ENCODE results near the gene RPS3A. TPM values are rescaled to one million over a fixed set of nuclear protein-coding genes. Genes with fewer than 3 reads are reported as not detected.
A peak's percentile ranks its signal among the peaks of the same experiment; 100 is the strongest.

RPS3A gene
- total RNA-seq, 2 donors from 2014 or later: 2,606 to 2,707 TPM

DNA sequence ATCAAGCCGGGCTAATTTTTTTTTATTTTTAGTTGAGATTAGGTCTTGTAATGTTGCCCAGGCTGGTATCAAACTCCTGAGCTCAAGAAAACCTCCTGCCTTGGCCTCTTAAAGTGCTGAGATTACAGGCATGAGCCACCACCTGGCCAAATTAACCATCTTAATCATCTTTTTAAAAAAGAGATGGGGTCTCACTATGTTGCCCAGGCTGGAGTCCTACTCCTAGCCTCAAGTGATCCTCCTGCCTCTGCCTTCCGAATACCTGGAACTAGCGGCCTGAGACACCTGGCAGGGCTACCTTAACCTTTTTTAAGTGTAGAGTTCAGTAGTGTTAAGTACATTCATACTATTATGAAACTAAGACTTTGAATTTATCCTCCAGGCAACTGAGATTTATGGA, 1.7 kb upstream of the RPS3A start:
- H3K9me3 Mint-ChIP-seq: peaks cover 0 to 3% of the 10 kb centered on the region in 2 donors
- H3K36me3 Mint-ChIP-seq (ENCODE audit: insufficient read depth in 2 of 2): peaks cover 20 to 30% of the 10 kb centered on the region in 2 donors
- H3K27me3 Mint-ChIP-seq (ENCODE audit: low read depth): no peaks in the 10 kb centered on the region
- H3K4me3 Mint-ChIP-seq: peak overlapping the region; percentile 96 to 97
- peaks cover 64% of the 10 kb centered on the region for H3K4me1 Mint-ChIP-seq (ENCODE audit: low read depth)
- H3K27ac Mint-ChIP-seq: peak overlapping the region; percentile 99
- ATAC-seq (replicated peaks in 1 of 2) (no peak), DNase-seq (no peak)

- H3K27me3 Mint-ChIP-seq (ENCODE audit: low read depth): no peaks in the 10 kb centered on the region
- peaks cover 0 to 3% of the 10 kb centered on the region in 2 donors for H3K9me3 Mint-ChIP-seq
- peak overlapping the region; percentile 96 to 97 for H3K4me3 Mint-ChIP-seq
- H3K27ac Mint-ChIP-seq: peak overlapping the region; percentile 99
- peak in 1 of 2 donors; percentile 85 for ATAC-seq (replicated peaks in 1 of 2)
- peaks cover 22 to 33% of the 10 kb centered on the region in 2 donors for H3K36me3 Mint-ChIP-seq (ENCODE audit: insufficient read depth in 2 of 2)
- DNase-seq: no peak
- peaks cover 71% of the 10 kb centered on the region for H3K4me1 Mint-ChIP-seq (ENCODE audit: low read depth)
These were observed 524 bp upstream of the RPS3A start for GRCh38 chr4:151098979-151099228.

GRCh38 chr4:151099976-151100417, 569 bp downstream of the RPS3A start:
- H3K4me3 Mint-ChIP-seq: peak overlapping the region; percentile 96 to 97
- peak overlapping the region; percentile 99 for H3K27ac Mint-ChIP-seq
- H3K4me1 Mint-ChIP-seq (ENCODE audit: low read depth): peaks cover 66% of the 10 kb centered on the region
- peaks cover 0 to 3% of the 10 kb centered on the region in 2 donors for H3K9me3 Mint-ChIP-seq
- ATAC-seq (replicated peaks in 1 of 2): no peak
- H3K27me3 Mint-ChIP-seq (ENCODE audit: low read depth): no peaks in the 10 kb centered on the region
- H3K36me3 Mint-ChIP-seq (ENCODE audit: insufficient read depth in 2 of 2): peaks cover 24 to 38% of the 10 kb centered on the region in 2 donors
- no peak for DNase-seq

DNA sequence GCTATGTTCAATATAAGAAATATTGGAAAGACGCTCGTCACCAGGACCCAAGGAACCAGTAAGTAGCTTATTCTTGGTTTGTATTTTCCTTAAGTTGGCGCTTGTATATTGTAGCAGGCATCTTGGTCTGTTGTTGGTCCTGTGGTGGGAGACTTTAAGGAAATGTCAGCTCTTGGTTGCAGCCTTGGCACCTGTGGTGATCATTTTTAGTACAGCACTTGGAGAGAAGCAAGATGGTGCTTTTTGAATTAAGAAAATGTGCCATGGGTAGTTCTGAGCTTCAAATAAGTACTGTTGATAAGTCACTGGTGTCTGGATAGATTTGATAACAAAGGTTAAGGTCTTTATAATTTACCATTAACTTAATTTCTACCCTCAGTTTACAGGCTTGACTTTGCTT, 1.1 kb downstream of the RPS3A start:
- DNase-seq (no peak), ATAC-seq (replicated peaks in 1 of 2) (no peak)
- H3K4me1 Mint-ChIP-seq (ENCODE audit: low read depth): peaks cover 61% of the 10 kb centered on the region
- H3K27ac Mint-ChIP-seq: peak overlapping the region; percentile 99
- no peaks in the 10 kb centered on the region for H3K27me3 Mint-ChIP-seq (ENCODE audit: low read depth)
- peaks cover 21 to 38% of the 10 kb centered on the region in 2 donors for H3K36me3 Mint-ChIP-seq (ENCODE audit: insufficient read depth in 2 of 2)
- peak overlapping the region; percentile 96 to 97 for H3K4me3 Mint-ChIP-seq
- no peaks in the 10 kb centered on the region for H3K9me3 Mint-ChIP-seq

GRCh38 chr4:151103758-151104157, 4.3 kb downstream of the RPS3A start:
- Mint-ChIP-seq H3K27me3 (ENCODE audit: low read depth) (no peaks in the 10 kb centered on the region), H3K27ac (peak overlapping the region; percentile 73), H3K9me3 (no peaks in the 10 kb centered on the region), H3K36me3 (ENCODE audit: insufficient read depth in 2 of 2) (peaks cover 25 to 51% of the 10 kb centered on the region in 2 donors), H3K4me1 (ENCODE audit: low read depth) (peaks cover 34% of the 10 kb centered on the region), H3K4me3 (peak overlapping the region; percentile 27 to 62)
- DNase-seq (no peak), ATAC-seq (replicated peaks in 1 of 2) (no peak)

DNA sequence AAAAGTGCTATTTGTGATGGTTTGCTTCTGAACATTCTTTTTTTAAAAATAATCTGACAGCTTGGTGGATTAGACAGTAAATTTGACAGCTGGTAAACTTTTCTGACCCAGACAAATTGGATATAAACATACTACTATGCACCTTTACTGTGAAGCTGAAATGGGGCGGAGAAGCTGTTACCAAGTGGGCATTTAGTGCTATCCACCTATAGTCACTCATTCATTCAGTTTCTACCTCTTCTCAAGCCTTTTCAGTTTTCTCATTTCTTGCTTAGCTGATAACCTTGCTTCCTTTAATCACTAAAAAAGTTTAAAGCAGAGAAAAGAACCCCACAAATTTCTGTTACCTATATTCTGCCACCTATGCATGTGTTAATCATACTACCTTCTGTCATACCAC, 5.2 kb downstream of the RPS3A start:
- peaks cover 23 to 49% of the 10 kb centered on the region in 2 donors for H3K36me3 Mint-ChIP-seq (ENCODE audit: insufficient read depth in 2 of 2)
- no peaks in the 10 kb centered on the region for H3K9me3 Mint-ChIP-seq
- H3K4me1 Mint-ChIP-seq (ENCODE audit: low read depth): peaks cover 27% of the 10 kb centered on the region
- H3K27ac Mint-ChIP-seq: peak overlapping the region; percentile 47
- DNase-seq (no peak), ATAC-seq (replicated peaks in 1 of 2) (no peak)
- no peak overlapping the region for H3K4me3 Mint-ChIP-seq
- H3K27me3 Mint-ChIP-seq (ENCODE audit: low read depth): no peaks in the 10 kb centered on the region

- H3K9me3 Mint-ChIP-seq: no peaks in the 10 kb centered on the region
- H3K27ac Mint-ChIP-seq: peak overlapping the region; percentile 81
- no peak overlapping the region for H3K4me3 Mint-ChIP-seq
- ATAC-seq (replicated peaks in 1 of 2): peak; percentile 30 to 34
- no peaks in the 10 kb centered on the region for H3K27me3 Mint-ChIP-seq (ENCODE audit: low read depth)
- H3K4me1 Mint-ChIP-seq (ENCODE audit: low read depth): peaks cover 26% of the 10 kb centered on the region
- peaks cover 18 to 41% of the 10 kb centered on the region in 2 donors for H3K36me3 Mint-ChIP-seq (ENCODE audit: insufficient read depth in 2 of 2)
- no peak for DNase-seq
These were observed 6.1 kb downstream of the RPS3A start for GRCh38 chr4:151105454-151106032.

DNA sequence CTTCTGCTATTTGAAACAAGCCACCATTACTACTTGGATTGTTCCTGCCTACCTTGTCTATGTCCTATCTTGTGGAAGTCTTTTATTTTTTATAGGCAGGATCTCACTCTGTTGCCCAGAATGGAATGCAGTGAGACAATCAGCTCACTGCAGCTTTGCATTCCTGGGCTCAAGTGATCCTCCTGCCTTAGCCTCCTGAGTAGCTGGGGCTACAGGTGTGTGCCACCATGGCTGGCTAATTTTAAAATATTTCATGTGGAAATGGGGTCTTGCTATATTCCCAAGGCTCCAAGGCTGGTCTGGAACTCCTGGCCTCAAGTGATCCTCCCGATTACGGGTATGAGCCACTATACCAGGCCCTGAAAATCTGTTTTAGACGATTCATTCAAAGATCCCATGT, 7.6 kb downstream of the RPS3A start:
- H3K27me3 Mint-ChIP-seq (ENCODE audit: low read depth): no peaks in the 10 kb centered on the region
- no peak for DNase-seq
- H3K9me3 Mint-ChIP-seq: no peaks in the 10 kb centered on the region
- peaks cover 13 to 28% of the 10 kb centered on the region in 2 donors for H3K36me3 Mint-ChIP-seq (ENCODE audit: insufficient read depth in 2 of 2)
- no peak overlapping the region for H3K4me3 Mint-ChIP-seq
- ATAC-seq (replicated peaks in 1 of 2): peak in 1 of 2 donors; percentile 4
- H3K4me1 Mint-ChIP-seq (ENCODE audit: low read depth): peaks cover 14% of the 10 kb centered on the region
- no peak overlapping the region for H3K27ac Mint-ChIP-seq

DNA sequence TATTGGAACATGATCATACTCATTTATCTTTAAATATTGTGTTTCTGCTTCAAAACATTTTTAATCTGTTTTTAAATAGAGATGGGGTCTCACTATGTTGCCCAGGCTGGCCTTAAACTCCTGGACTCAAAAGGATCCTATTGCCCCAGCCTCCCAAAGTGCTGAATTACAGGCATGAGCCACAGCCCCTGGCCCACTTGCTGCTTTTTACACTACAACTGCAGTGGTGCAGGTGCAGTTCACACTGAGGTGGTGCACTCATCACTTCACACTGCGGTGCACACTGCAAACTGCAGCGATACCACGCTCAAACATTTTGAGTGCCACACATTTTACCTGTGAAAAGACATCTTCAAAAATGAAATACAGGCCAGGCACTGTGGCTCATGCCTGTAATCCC, 10.8 kb downstream of the RPS3A start:
- no peaks in the 10 kb centered on the region for H3K4me1 Mint-ChIP-seq (ENCODE audit: low read depth)
- no peaks in the 10 kb centered on the region for H3K27me3 Mint-ChIP-seq (ENCODE audit: low read depth)
- no peak overlapping the region for H3K4me3 Mint-ChIP-seq
- no peaks in the 10 kb centered on the region for H3K9me3 Mint-ChIP-seq
- no peak for DNase-seq
- ATAC-seq (replicated peaks in 1 of 2): no peak
- peaks cover 4 to 13% of the 10 kb centered on the region in 2 donors for H3K36me3 Mint-ChIP-seq (ENCODE audit: insufficient read depth in 2 of 2)
- no peak overlapping the region for H3K27ac Mint-ChIP-seq

DNA sequence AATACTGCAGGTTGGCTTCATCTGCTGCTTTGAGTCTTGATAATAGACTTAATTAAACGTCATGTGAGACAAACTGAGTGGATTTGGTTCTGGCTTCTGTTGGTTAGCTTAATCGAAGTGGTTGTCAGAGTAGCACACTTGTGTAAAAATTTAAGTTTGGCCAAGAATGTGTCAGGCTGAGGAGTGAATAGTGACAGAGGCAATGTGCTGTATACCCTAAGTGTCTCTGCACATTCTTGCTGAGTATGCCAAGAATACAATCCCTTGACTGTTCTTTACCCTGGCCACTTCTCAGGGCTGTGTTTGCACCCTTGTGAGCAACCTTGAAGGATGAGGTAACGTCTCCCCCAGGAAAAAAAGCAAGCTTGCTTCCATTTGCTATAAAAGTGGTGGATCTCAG, 14.9 kb downstream of the RPS3A start:
- H3K27me3 Mint-ChIP-seq (ENCODE audit: low read depth): no peaks in the 10 kb centered on the region
- H3K4me1 Mint-ChIP-seq (ENCODE audit: low read depth): no peaks in the 10 kb centered on the region
- no peak for DNase-seq
- H3K9me3 Mint-ChIP-seq: no peaks in the 10 kb centered on the region
- no peak overlapping the region for H3K4me3 Mint-ChIP-seq
- H3K27ac Mint-ChIP-seq: peak overlapping the region; percentile 54
- no peaks in the 10 kb centered on the region for H3K36me3 Mint-ChIP-seq (ENCODE audit: insufficient read depth in 2 of 2)
- ATAC-seq (replicated peaks in 1 of 2): no peak

DNA sequence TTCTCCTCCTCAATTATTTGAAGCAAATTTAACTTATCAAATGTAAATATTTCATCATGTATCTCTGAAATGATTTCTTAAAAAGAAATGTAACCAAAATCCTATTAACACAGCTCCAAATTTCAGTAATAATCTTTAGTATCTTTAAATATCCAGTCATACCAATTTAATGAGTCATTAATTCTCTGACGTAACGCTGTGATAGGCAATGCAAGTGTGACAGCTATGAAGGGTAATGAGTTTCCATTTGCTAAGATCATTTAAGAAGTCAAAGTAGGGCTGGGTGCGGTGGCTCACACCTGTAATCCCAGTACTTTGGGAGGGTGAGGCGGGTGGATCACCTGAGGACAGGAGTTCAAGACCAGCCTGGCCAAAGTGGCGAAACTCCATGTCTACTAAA, 15.6 kb downstream of the RPS3A start:
- Mint-ChIP-seq H3K27me3 (ENCODE audit: low read depth) (no peaks in the 10 kb centered on the region), H3K27ac (no peak overlapping the region), H3K4me1 (ENCODE audit: low read depth) (no peaks in the 10 kb centered on the region), H3K36me3 (ENCODE audit: insufficient read depth in 2 of 2) (no peaks in the 10 kb centered on the region), H3K4me3 (no peak overlapping the region), H3K9me3 (no peaks in the 10 kb centered on the region)
- DNase-seq (no peak), ATAC-seq (replicated peaks in 1 of 2) (no peak)

DNA sequence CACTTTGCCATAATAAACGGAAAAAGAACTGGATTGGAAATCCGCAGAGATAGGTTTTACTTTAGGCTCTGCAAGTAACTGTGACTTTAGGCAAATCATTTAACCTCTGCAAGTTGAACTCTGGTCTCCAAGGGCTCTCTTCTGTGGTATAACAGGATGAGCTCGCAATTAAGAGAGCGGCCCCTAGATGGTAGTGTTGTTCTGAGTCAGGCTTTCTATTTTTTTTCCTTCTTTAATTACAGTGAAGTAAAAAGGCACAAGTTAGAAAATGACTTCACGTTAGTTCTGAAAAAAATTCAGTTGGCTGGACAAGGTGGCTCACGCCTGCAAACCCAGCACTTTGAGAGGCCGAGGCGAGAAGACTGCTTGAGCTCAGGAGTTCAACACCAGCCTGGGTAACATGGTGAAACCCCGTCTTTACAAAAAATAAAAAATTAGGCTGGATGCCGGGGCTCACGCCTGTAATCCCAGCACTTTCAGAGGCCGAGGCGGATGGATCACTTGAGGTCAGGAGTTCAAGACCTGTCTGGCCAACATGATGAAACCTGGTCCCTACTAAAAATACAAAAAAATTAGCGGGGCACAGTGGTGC, 18.0 kb downstream of the RPS3A start:
- Mint-ChIP-seq H3K4me1 (ENCODE audit: low read depth) (peaks cover 5% of the 10 kb centered on the region), H3K27ac (no peak overlapping the region), H3K27me3 (ENCODE audit: low read depth) (no peaks in the 10 kb centered on the region), H3K36me3 (ENCODE audit: insufficient read depth in 2 of 2) (no peaks in the 10 kb centered on the region), H3K4me3 (no peak overlapping the region), H3K9me3 (no peaks in the 10 kb centered on the region)
- DNase-seq (peak; percentile 48 to 49), ATAC-seq (replicated peaks in 1 of 2) (peak; percentile 66 to 68)

DNA sequence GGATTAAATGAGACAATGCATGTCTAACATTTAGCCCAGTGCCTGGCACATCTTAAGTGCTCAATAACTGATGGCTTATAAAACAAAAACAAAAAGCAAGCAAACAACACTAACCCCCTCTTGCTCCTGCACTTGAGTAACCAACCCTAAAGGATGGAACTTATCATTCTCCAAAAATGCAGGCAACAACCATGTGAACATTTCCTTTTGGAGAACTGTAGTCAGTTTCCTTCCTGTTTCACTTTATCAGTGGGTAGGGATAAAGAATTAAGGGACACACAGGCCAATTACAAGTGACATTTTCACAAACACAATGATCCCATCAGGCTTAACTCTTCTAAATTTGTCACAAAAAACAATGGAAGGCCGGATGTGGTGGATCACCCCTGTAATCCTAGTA, 30.4 kb downstream of the RPS3A start:
- Mint-ChIP-seq H3K27ac (no peak overlapping the region), H3K36me3 (ENCODE audit: insufficient read depth in 2 of 2) (peaks cover 0 to 2% of the 10 kb centered on the region in 2 donors), H3K9me3 (no peaks in the 10 kb centered on the region), H3K27me3 (ENCODE audit: low read depth) (no peaks in the 10 kb centered on the region), H3K4me3 (no peak overlapping the region), H3K4me1 (ENCODE audit: low read depth) (no peaks in the 10 kb centered on the region)
- DNase-seq (no peak), ATAC-seq (replicated peaks in 1 of 2) (no peak)

GRCh38 chr4:151133311-151133710, 33.9 kb downstream of the RPS3A start:
- Mint-ChIP-seq H3K9me3 (no peaks in the 10 kb centered on the region), H3K27ac (no peak overlapping the region), H3K4me1 (ENCODE audit: low read depth) (no peaks in the 10 kb centered on the region), H3K27me3 (ENCODE audit: low read depth) (no peaks in the 10 kb centered on the region), H3K36me3 (ENCODE audit: insufficient read depth in 2 of 2) (no peaks in the 10 kb centered on the region), H3K4me3 (no peak overlapping the region)
- DNase-seq (no peak), ATAC-seq (replicated peaks in 1 of 2) (no peak)

Data from activated T-cell treated with anti-CD3 and anti-CD28 coated beads, Interleukin-2, amount 50 U/mL, for 72 hours (primary cell).